Liver (tissue), 3 donors: ENCODE measurements around the gene MSI2.

Experiments used
- GABPA ChIP-seq, 2 donors: IDR thresholded peaks in 1 of 2; conservative IDR thresholded peaks in 1 of 2; 2 replicates each; pipeline ENCODE4 v1.6.1; 2016; ENCODE audit warnings: antibody characterized with exemption in 2 of 2, mild to moderate bottlenecking in 1 of 2, moderate library complexity in 1 of 2
- HNF4A ChIP-seq, 2 donors: conservative IDR thresholded peaks; 2 replicates each; pipeline ENCODE4 v1.6.1; 2016; ENCODE audit warnings: antibody characterized with exemption in 2 of 2, mild to moderate bottlenecking in 2 of 2
- JUND ChIP-seq, 2 donors: IDR thresholded peaks; 2 replicates each; pipeline ENCODE4 v1.6.1; 2016; ENCODE audit warnings: antibody characterized with exemption in 2 of 2
- MAX ChIP-seq: IDR thresholded peaks from 2 replicates; pipeline ENCODE4 v1.6.1; 2016; ENCODE audit warnings: antibody characterized with exemption
- NR2F2 ChIP-seq: IDR thresholded peaks from 2 replicates; pipeline ENCODE4 v1.6.1; 2016; ENCODE audit warnings: antibody characterized with exemption
- RAD21 ChIP-seq, 2 donors: IDR thresholded peaks; 2 replicates each; pipeline ENCODE4 v1.6.1; 2016; ENCODE audit warnings: antibody characterized with exemption in 2 of 2, mild to moderate bottlenecking in 2 of 2
- TAF1 ChIP-seq: conservative IDR thresholded peaks from 2 replicates; pipeline ENCODE4 v1.6.1; 2016; ENCODE audit warnings: antibody characterized with exemption, mild to moderate bottlenecking
- YY1 ChIP-seq: IDR thresholded peaks from 2 replicates; pipeline ENCODE4 v1.6.1; 2016; ENCODE audit warnings: antibody characterized with exemption, mild to moderate bottlenecking
- TF ChIP-seq, protein P1 (sequence below): fragments of 150-350 bp; IDR thresholded peaks from 2 replicates; pipeline ENCODE4 v1.5.1; 2017; ENCODE audit warnings: improper control_type of control experiment, low read depth, low read length; ENCODE audit not compliant: missing input control
- TF ChIP-seq, protein P2 (sequence below): IDR thresholded peaks from 2 replicates; pipeline ENCODE4 v1.6.1; 2016; ENCODE audit warnings: antibody characterized with exemption
- TF ChIP-seq, protein P3 (sequence below): IDR thresholded peaks from 2 replicates; pipeline ENCODE4 v1.6.1; 2016; ENCODE audit warnings: antibody characterized with exemption, mild to moderate bottlenecking
- donor health status: healthy.
- donor health status: healthy.

DNA sequence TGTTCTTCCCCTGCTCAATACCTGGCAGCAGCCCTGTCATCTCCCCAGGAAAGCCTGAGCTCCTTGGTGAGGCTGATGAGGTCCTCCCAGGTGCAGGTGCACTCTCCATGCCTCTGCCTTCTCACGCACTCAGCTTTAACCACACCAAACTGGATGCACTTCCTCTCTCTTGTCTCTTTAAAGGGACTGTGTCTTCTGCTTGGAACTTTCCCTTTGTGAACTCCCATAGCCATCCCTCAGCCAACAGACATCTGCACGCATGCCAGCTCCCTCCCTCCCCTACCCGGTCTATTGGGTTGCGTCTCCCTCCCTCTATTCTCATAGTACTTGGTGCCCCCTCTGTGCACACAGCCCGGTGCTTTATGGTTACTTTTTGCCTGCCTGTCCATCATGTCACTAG, 231.2 kb downstream of the MSI2 start:
- TF ChIP-seq, protein P1, sequence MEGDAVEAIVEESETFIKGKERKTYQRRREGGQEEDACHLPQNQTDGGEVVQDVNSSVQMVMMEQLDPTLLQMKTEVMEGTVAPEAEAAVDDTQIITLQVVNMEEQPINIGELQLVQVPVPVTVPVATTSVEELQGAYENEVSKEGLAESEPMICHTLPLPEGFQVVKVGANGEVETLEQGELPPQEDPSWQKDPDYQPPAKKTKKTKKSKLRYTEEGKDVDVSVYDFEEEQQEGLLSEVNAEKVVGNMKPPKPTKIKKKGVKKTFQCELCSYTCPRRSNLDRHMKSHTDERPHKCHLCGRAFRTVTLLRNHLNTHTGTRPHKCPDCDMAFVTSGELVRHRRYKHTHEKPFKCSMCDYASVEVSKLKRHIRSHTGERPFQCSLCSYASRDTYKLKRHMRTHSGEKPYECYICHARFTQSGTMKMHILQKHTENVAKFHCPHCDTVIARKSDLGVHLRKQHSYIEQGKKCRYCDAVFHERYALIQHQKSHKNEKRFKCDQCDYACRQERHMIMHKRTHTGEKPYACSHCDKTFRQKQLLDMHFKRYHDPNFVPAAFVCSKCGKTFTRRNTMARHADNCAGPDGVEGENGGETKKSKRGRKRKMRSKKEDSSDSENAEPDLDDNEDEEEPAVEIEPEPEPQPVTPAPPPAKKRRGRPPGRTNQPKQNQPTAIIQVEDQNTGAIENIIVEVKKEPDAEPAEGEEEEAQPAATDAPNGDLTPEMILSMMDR = no peak
- no peak for TF ChIP-seq JUND (IDR thresholded peaks at IDR 0.05)
- TF ChIP-seq, protein P2, sequence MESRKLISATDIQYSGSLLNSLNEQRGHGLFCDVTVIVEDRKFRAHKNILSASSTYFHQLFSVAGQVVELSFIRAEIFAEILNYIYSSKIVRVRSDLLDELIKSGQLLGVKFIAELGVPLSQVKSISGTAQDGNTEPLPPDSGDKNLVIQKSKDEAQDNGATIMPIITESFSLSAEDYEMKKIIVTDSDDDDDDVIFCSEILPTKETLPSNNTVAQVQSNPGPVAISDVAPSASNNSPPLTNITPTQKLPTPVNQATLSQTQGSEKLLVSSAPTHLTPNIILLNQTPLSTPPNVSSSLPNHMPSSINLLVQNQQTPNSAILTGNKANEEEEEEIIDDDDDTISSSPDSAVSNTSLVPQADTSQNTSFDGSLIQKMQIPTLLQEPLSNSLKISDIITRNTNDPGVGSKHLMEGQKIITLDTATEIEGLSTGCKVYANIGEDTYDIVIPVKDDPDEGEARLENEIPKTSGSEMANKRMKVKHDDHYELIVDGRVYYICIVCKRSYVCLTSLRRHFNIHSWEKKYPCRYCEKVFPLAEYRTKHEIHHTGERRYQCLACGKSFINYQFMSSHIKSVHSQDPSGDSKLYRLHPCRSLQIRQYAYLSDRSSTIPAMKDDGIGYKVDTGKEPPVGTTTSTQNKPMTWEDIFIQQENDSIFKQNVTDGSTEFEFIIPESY = no peak
- no peak for TF ChIP-seq GABPA (IDR thresholded peaks at IDR 0.05 in 1 of 2, conservative IDR thresholded peaks at IDR 0.05 in 1 of 2)
- no peak for TF ChIP-seq RAD21 (IDR thresholded peaks at IDR 0.05)
- TF ChIP-seq MAX = no peak
- no peak for TF ChIP-seq YY1
- TF ChIP-seq TAF1 = no peak
- TF ChIP-seq NR2F2 = no peak
- TF ChIP-seq, protein P3, sequence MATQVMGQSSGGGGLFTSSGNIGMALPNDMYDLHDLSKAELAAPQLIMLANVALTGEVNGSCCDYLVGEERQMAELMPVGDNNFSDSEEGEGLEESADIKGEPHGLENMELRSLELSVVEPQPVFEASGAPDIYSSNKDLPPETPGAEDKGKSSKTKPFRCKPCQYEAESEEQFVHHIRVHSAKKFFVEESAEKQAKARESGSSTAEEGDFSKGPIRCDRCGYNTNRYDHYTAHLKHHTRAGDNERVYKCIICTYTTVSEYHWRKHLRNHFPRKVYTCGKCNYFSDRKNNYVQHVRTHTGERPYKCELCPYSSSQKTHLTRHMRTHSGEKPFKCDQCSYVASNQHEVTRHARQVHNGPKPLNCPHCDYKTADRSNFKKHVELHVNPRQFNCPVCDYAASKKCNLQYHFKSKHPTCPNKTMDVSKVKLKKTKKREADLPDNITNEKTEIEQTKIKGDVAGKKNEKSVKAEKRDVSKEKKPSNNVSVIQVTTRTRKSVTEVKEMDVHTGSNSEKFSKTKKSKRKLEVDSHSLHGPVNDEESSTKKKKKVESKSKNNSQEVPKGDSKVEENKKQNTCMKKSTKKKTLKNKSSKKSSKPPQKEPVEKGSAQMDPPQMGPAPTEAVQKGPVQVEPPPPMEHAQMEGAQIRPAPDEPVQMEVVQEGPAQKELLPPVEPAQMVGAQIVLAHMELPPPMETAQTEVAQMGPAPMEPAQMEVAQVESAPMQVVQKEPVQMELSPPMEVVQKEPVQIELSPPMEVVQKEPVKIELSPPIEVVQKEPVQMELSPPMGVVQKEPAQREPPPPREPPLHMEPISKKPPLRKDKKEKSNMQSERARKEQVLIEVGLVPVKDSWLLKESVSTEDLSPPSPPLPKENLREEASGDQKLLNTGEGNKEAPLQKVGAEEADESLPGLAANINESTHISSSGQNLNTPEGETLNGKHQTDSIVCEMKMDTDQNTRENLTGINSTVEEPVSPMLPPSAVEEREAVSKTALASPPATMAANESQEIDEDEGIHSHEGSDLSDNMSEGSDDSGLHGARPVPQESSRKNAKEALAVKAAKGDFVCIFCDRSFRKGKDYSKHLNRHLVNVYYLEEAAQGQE = no peak
- TF ChIP-seq HNF4A (conservative IDR thresholded peaks at IDR 0.05) = no peak
